ENCODE data around the gene SPNS2.

DNA sequence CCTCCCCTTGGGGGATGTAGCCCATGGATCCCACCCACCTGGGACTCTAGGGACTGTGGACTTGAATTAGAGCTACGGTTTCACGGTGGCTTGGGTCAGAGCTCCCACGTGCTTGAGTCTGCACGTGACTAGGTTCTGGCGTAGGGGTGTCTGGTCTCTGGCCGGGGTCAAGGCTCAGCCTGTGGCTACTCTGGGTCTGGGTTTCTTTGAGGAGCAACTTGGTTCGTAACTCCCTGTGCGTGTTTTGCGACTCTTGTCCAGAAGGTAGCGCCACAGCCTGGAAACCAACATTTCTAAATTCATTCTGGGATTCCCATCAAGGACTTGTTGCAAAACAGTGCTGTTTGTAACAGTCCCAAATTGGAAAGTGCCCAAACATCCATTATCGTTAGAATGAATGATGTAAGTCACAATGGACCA, 62.2 kb downstream of the SPNS2 start:
- TF ChIP-seq, protein P1, sequence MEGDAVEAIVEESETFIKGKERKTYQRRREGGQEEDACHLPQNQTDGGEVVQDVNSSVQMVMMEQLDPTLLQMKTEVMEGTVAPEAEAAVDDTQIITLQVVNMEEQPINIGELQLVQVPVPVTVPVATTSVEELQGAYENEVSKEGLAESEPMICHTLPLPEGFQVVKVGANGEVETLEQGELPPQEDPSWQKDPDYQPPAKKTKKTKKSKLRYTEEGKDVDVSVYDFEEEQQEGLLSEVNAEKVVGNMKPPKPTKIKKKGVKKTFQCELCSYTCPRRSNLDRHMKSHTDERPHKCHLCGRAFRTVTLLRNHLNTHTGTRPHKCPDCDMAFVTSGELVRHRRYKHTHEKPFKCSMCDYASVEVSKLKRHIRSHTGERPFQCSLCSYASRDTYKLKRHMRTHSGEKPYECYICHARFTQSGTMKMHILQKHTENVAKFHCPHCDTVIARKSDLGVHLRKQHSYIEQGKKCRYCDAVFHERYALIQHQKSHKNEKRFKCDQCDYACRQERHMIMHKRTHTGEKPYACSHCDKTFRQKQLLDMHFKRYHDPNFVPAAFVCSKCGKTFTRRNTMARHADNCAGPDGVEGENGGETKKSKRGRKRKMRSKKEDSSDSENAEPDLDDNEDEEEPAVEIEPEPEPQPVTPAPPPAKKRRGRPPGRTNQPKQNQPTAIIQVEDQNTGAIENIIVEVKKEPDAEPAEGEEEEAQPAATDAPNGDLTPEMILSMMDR (optimal IDR thresholded peaks at IDR 0.05 in 1 of 3, IDR thresholded peaks at IDR 0.05 in 1 of 3, conservative IDR thresholded peaks at IDR 0.05 in 1 of 3; ENCODE audit: extremely low read depth in 1 of 3, insufficient read depth in 2 of 3, low read length in 3 of 3): no peak
- no peak for TF ChIP-seq EZH2 (IDR thresholded peaks at IDR 0.05; ENCODE audit: low read length)
